GM12891 (cell line): ENCODE data around the gene OR9K2. TPM values are rescaled to one million over a fixed set of nuclear protein-coding genes. Genes with fewer than 3 reads are reported as not detected.
A peak's percentile ranks its signal among the peaks of the same experiment; 100 is the strongest.
"Not testable (repeated sequence)": the region's sequence is repeated elsewhere in the genome, so short reads cannot be mapped to it uniquely, and the experiment has no call there.

Experiments
- DNase-seq: peaks from one replicate; pipeline ENCODE4 v3.0.0; 2011; ENCODE audit warnings: low spot score; ENCODE audit not compliant: insufficient read length
- FAIRE-seq: peaks from 2 replicates; lab custom pipeline; 2011; peaks lifted over from hg19 to GRCh38; lab: Jason Lieb, UNC
- PAX5 ChIP-seq: IDR thresholded peaks from 2 replicates; pipeline ENCODE4 v1.6.1; 2011; ENCODE audit warnings: low read length, moderate library complexity, mild to moderate bottlenecking; ENCODE audit not compliant: insufficient read depth, severe bottlenecking
- POLR2A ChIP-seq: IDR thresholded peaks from 2 replicates; pipeline ENCODE4 v1.6.1; 2011; ENCODE audit warnings: low read depth, low read length, control low read depth
- POLR2AphosphoS5 ChIP-seq: IDR thresholded peaks from 2 replicates; pipeline ENCODE4 v1.6.1; 2011; ENCODE audit warnings: low read depth, low read length, control low read depth
- POU2F2 ChIP-seq: IDR thresholded peaks from 2 replicates; pipeline ENCODE4 v1.6.1; 2011; ENCODE audit warnings: low read depth, mild to moderate bottlenecking, control low read depth, low read length, moderate library complexity
- SPI1 ChIP-seq: IDR thresholded peaks from 2 replicates; pipeline ENCODE4 v1.6.1; 2011; ENCODE audit warnings: low read depth, low read length, control low read depth
- TAF1 ChIP-seq: IDR thresholded peaks from 2 replicates; pipeline ENCODE4 v1.6.1; 2011; ENCODE audit warnings: low read depth, low read length, control low read depth
- polyA plus RNA-seq: library from polyadenylated mRNA; unstranded; fragments of >200 nt; gene quantifications from one replicate; pipeline ENCODE4 v1.2.1, GENCODE V29; 2012; ENCODE audit warnings: low read depth, missing spikeins, inconsistent platforms; ENCODE audit not compliant: missing spikeins

The OR9K2 gene, protein sequence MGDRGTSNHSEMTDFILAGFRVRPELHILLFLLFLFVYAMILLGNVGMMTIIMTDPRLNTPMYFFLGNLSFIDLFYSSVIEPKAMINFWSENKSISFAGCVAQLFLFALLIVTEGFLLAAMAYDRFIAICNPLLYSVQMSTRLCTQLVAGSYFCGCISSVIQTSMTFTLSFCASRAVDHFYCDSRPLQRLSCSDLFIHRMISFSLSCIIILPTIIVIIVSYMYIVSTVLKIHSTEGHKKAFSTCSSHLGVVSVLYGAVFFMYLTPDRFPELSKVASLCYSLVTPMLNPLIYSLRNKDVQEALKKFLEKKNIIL
- not detected for polyA plus RNA-seq

- FAIRE-seq (no peak), DNase-seq (no peak)
- TF ChIP-seq SPI1, result no peak
- no peak for TF ChIP-seq TAF1
- no peak for TF ChIP-seq PAX5
- no peak for TF ChIP-seq POLR2A
- TF ChIP-seq POU2F2, result no peak
- no peak for TF ChIP-seq POLR2AphosphoS5
Measured at GRCh38 chr12:55126106-55126505, at the start of gene OR9K2. Gene OR9K2 (plus strand): TSS chr12:55126406. CDS start chr12:55129835, 3,429 bp downstream.

GRCh38 chr12:55092579-55092978, 33.6 kb upstream of the OR9K2 start:
- DNase-seq (no peak), FAIRE-seq (no peak)
- TF ChIP-seq POLR2A, result no peak
- no peak for TF ChIP-seq POLR2AphosphoS5
- no peak for TF ChIP-seq POU2F2
- TF ChIP-seq TAF1, result no peak
- TF ChIP-seq SPI1, result no peak
- TF ChIP-seq PAX5, result no peak

DNA sequence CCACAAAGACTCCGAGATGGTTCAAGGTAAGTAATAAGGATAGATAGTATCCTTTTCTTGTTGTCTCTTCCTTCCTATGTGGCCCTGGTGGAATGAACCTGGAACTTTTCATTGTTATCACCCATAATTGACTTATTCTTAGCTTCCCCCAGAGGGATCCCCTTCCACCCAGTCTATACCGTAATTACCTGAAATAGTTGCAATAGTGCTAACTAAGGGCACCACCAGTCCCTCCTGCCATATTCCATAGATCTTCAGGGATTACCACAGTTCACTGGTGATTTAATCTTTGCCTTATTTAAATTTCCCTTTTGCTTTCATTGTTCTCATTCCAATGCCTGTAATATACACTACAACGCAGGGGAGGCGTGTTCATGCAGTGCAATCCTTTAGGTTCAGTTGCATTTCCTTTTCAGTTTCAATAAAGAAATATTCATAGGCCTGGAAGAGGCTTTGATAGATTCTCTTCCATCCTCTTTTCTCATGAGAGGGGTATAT, 13.8 kb upstream of the OR9K2 start:
- FAIRE-seq (no peak), DNase-seq (no peak)
- TF ChIP-seq PAX5, result no peak
- no peak for TF ChIP-seq POLR2AphosphoS5
- no peak for TF ChIP-seq TAF1
- no peak for TF ChIP-seq POLR2A
- TF ChIP-seq SPI1, result no peak
- no peak for TF ChIP-seq POU2F2

- FAIRE-seq (no peak), DNase-seq (no peak)
- TF ChIP-seq SPI1 (no peak), PAX5 (no peak), POLR2AphosphoS5 (no peak), TAF1 (no peak), POLR2A (no peak), POU2F2 (no peak)
Measured at GRCh38 chr12:55116152-55116551, 10.1 kb upstream of the OR9K2 start.

DNA sequence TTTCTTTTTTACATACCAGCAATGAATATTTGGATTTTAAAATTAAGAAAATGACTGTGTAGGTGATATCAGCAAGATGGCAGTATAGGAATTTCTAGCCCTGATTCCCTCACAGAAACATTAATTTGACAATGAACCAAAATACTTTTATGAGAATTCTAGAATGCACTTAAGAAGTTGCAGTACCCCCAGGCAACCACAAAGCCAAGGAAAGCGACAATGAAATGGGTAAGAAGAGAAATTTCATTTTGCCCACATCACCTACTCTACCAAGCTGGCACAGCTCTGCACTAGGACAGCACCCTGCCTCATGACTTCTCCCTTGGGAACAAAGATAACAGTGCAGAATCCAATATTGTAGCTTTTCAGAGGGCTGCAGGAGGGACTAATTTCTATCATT, 6.6 kb downstream of the OR9K2 start:
- TF ChIP-seq POLR2AphosphoS5, result no peak
- TF ChIP-seq POU2F2, result no peak
- TF ChIP-seq POLR2A, result no peak
- no peak for TF ChIP-seq SPI1
- TF ChIP-seq PAX5, result no peak
- TF ChIP-seq TAF1, result no peak
- DNase-seq, result no peak

DNA sequence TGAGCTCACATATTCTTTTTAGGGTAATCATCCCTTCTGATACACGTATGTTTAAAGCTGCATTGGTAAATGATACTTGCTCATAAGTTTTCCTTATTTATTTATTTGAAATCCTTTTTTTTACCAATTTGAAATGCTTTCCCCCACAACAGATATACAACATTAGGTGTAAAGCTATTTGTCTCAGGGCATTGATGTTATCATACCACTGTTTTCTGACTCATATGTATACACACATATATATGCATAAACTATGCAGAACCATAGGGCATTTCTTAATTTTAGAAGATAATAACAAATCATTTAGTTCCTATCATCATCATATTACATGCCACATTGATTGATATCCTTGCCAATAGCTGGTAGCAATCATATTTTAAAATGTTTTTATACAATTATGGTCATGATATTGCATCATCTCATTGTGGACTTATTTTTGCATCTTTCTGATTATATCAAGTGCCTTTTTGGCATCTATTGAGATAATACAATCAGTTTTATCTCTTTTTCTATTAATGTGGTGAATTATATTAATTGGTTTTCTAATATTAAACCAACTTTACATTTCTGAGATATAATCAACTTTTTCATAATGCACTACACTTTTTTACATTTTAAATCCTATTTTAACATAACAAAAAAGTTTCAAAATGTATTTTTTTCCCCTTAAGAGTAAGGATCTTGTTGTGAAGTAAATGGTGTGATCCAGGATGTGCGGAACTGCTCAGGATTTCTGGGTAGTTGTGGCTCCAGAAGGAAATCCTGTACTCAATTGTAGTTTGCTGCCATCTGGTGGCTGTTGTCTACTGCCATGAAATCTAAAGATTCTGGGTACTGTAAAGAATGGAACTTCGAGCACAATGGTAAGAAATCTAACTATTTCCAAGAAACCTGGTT, 16.7 kb downstream of the OR9K2 start:
- TF ChIP-seq POLR2AphosphoS5 (no peak), SPI1 (no peak), PAX5 (no peak), POU2F2 (no peak), POLR2A (no peak), TAF1 (no peak)
- FAIRE-seq (peak; percentile 43), DNase-seq (no peak)

More for the DNA sequence above, 6.6 kb downstream of the OR9K2 start:
- FAIRE-seq, result no peak

DNA sequence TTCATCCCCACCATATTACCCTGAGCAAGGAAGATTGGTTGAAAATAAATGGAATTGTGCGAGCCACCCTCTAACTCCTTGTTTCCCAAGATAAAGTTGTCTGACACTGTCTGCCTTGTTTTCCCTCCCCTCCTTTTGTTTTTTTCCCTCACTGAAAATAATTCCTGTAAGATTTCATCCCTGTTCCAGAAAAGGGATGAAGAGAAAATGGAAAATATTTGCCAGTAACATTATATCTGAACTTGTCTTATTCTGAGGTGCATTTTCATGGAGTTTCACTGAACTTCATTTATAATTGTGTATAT, 17.3 kb downstream of the OR9K2 start:
- DNase-seq (no peak), FAIRE-seq (no peak)
- TF ChIP-seq POLR2AphosphoS5 (no peak), POLR2A (no peak), PAX5 (no peak), TAF1 (no peak), SPI1 (no peak), POU2F2 (no peak)

GRCh38 chr12:55167010-55167640, 40.9 kb downstream of the OR9K2 start:
- DNase-seq, FAIRE-seq: not testable (repeated sequence)

DNA sequence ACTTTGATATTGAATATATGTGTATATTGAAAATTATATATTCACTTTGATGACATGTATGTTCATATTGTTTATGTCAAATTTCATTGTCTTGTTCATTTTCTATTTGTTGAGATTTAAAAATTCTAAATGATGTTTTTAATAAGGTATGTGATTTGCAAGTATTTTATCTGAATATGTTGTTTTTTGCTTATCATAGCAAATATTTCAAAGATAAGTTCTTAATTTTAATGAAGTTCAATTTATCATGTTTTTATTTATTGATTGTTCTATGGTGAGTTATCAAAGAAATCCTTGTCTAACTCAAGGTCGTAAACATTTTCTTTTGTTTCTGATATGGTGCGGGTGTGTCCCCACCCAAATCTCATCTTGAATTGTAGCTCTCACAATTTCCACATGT, 45.2 kb downstream of the OR9K2 start:
- DNase-seq (no peak), FAIRE-seq (no peak)
- TF ChIP-seq TAF1, result no peak

DNA sequence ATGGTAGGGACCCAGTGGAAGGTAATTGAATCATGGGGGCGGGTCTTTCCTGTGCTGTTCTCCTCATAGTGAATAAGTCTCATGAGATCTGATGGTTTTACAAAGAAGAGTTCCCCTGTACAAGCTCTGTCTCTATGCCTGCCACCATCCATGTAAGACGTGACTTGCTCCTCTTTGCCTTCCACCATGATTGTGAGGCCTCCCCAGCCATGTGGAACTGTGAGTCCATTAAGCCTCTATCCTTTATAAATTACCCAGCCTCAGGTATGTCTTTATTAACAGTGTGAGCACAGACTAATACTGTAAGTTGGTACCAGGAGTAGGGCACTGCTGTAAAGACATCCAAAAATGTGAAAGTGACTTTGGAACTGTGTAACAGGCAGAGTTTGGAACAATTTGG, 45.6 kb downstream of the OR9K2 start:
- not testable (repeated sequence) for DNase-seq
- FAIRE-seq, result peak; percentile 31
